SK-N-SH (cell line): ENCODE measurements around the gene TMC1. TPM values are rescaled to one million over a fixed set of nuclear protein-coding genes. Genes with fewer than 3 reads are reported as not detected.

Source experiments
- CTCF ChIA-PET: fragments of 300-600, 350-600 bp; formaldehyde crosslinking; extraction: SDS; loops from one replicate; lab custom pipeline; 2021; lab: Yijun Ruan, JAX
- POLR2A ChIA-PET: fragments of 350-600 bp; sonication (Branson Sonifier 250); formaldehyde crosslinking; extraction: SDS; loops from one replicate; lab custom pipeline; 2020; ENCODE audit warnings: antibody characterized with exemption, inconsistent platforms; lab: Yijun Ruan, JAX
- DNase-seq: peaks from one replicate; pipeline ENCODE4 v3.0.0; 2012
- H2AFZ ChIP-seq: fragments of 200-600 bp; sonication (generic); 2 replicates; pipeline ENCODE4 v1.8.1; 2016; ENCODE audit warnings: antibody characterized with exemption, mild to moderate bottlenecking, low read depth
- H3F3A ChIP-seq: fragments of 200-600 bp; sonication (generic); replicated peaks from 2 replicates; pipeline ENCODE3; 2016; ENCODE audit warnings: antibody characterized with exemption, mild to moderate bottlenecking; ENCODE audit not compliant: insufficient read depth
- H3K27ac ChIP-seq, 2 experiments: fragments of 200-500 bp in 1 of 2; fragments of 200-600 bp in 1 of 2; sonication (Bioruptor generic) in 1 of 2; sonication (generic), shearing (Covaris generic) in 1 of 2; 2 replicates each; pipeline versions ENCODE4 v1.5.1 to v1.6.1; 2014 to 2016; ENCODE audit warnings: low read depth in 2 of 2, inconsistent platforms in 1 of 2, low read length in 1 of 2, mild to moderate bottlenecking in 1 of 2, mixed read lengths in 1 of 2
- H3K27me3 ChIP-seq: fragments of 200-600 bp; sonication (generic), shearing (Covaris generic); 2 replicates; pipeline ENCODE4 v1.6.1; 2016; ENCODE audit warnings: mixed run types; ENCODE audit not compliant: insufficient read depth
- H3K36me3 ChIP-seq, 2 experiments: fragments of 200-500 bp in 1 of 2; fragments of 200-600 bp in 1 of 2; sonication (Bioruptor generic) in 1 of 2; sonication (generic) in 1 of 2; replicated peaks in 1 of 2; 2 replicates each; pipeline versions ENCODE3 to v1.5.1; 2014 to 2016; ENCODE audit warnings: low read length in 1 of 2, mild to moderate bottlenecking in 1 of 2; ENCODE audit not compliant: insufficient read depth in 2 of 2, control insufficient read depth in 1 of 2
- H3K4me1 ChIP-seq, 2 experiments: fragments of 200-500 bp in 1 of 2; fragments of 200-600 bp in 1 of 2; sonication (Bioruptor generic) in 1 of 2; sonication (generic), shearing (Covaris generic) in 1 of 2; 2 replicates each; pipeline versions ENCODE4 v1.5.1 to v1.6.1; 2014 to 2016; ENCODE audit warnings: low read depth in 1 of 2, low read length in 1 of 2, mixed run types in 1 of 2; ENCODE audit not compliant: insufficient read depth in 2 of 2, control insufficient read depth in 1 of 2
- H3K4me2 ChIP-seq: fragments of 200-600 bp; sonication (generic), shearing (Covaris generic); 2 replicates; pipeline ENCODE4 v1.6.1; 2017; ENCODE audit warnings: mixed run types
- H3K4me3 ChIP-seq, 2 experiments: fragments of 200-500 bp in 1 of 2; fragments of 200-600 bp in 1 of 2; sonication (Bioruptor generic) in 1 of 2; sonication (generic), shearing (Covaris generic) in 1 of 2; 2 replicates each; pipeline versions ENCODE4 v1.5.1 to v1.8.1; 2014 to 2016; ENCODE audit warnings: low read depth in 2 of 2, inconsistent platforms in 1 of 2, low read length in 1 of 2, mild to moderate bottlenecking in 1 of 2, mixed read lengths in 1 of 2, moderate library complexity in 1 of 2
- H3K79me2 ChIP-seq: fragments of 200-600 bp; sonication (generic); 2 replicates; pipeline ENCODE4 v1.8.1; 2017; ENCODE audit warnings: mild to moderate bottlenecking; ENCODE audit not compliant: insufficient read depth
- H3K9ac ChIP-seq: fragments of 200-600 bp; sonication (generic); 2 replicates; pipeline ENCODE4 v1.6.1; 2017; ENCODE audit warnings: mixed run types
- H3K9me2 ChIP-seq: fragments of 200-600 bp; sonication (generic); 2 replicates; pipeline ENCODE4 v1.6.1; 2017; ENCODE audit warnings: mixed run types
- H3K9me3 ChIP-seq: fragments of 200-600 bp; sonication (generic); 2 replicates; pipeline ENCODE4 v1.6.1; 2017; ENCODE audit warnings: mixed run types, mild to moderate bottlenecking, moderate library complexity
- H4K20me1 ChIP-seq: fragments of 200-600 bp; sonication (generic); 2 replicates; pipeline ENCODE4 v1.6.1; 2017; ENCODE audit warnings: mild to moderate bottlenecking, mixed run types; ENCODE audit not compliant: insufficient read depth
- CTCF ChIP-seq: fragments of 200-600 bp; sonication (generic); IDR thresholded peaks from 2 replicates; pipeline ENCODE4 v1.6.1; 2017; ENCODE audit warnings: antibody characterized with exemption, mild to moderate bottlenecking, moderate library complexity
- EP300 ChIP-seq, 2 experiments: IDR thresholded peaks; 2 replicates each; pipeline versions ENCODE4 v1.4.0 to v1.6.1; 2012; ENCODE audit warnings: borderline replicate concordance in 1 of 2, low read depth in 1 of 2, low read length in 1 of 2
- FOSL2 ChIP-seq: IDR thresholded peaks from 2 replicates; pipeline ENCODE4 v1.4.0; 2012; ENCODE audit warnings: low read depth, mild to moderate bottlenecking, moderate library complexity, borderline replicate concordance
- FOXM1 ChIP-seq: IDR thresholded peaks from 2 replicates; pipeline ENCODE4 v1.4.0; 2012; ENCODE audit warnings: low read depth, mild to moderate bottlenecking
- GABPA ChIP-seq: IDR thresholded peaks from 2 replicates; pipeline ENCODE4 v1.4.0; 2012; ENCODE audit warnings: low read depth, mild to moderate bottlenecking
- GATA2 ChIP-seq: sonication (generic); formaldehyde crosslinking; IDR thresholded peaks from 2 replicates; pipeline ENCODE4 v1.5.0; 2020; ENCODE audit warnings: mild to moderate bottlenecking, missing genetic modification reagents
- IRF3 ChIP-seq: fragments of 150-350 bp; IDR thresholded peaks from 2 replicates; pipeline ENCODE4 v1.6.1; 2016; ENCODE audit warnings: mild to moderate bottlenecking, low read depth, low read length
- MXI1 ChIP-seq: IDR thresholded peaks from 2 replicates; pipeline ENCODE4 v1.6.1; 2012; ENCODE audit warnings: mild to moderate bottlenecking, low read depth, low read length, improper control_type of control experiment
- NRF1 ChIP-seq: IDR thresholded peaks from 2 replicates; pipeline ENCODE4 v1.6.1; 2012; ENCODE audit warnings: low read depth, mild to moderate bottlenecking, low read length
- PBX3 ChIP-seq: IDR thresholded peaks from 2 replicates; pipeline ENCODE4; 2012
- RAD21 ChIP-seq: IDR thresholded peaks from 2 replicates; pipeline ENCODE4 v1.6.1; 2012; ENCODE audit warnings: mild to moderate bottlenecking, low read length
- RFX5 ChIP-seq: IDR thresholded peaks from 2 replicates; pipeline ENCODE4 v1.6.1; 2012; ENCODE audit warnings: mild to moderate bottlenecking, improper control_type of control experiment, low read length
- RXRA ChIP-seq: IDR thresholded peaks from 2 replicates; pipeline ENCODE4 v1.4.0; 2012; ENCODE audit warnings: low read depth, mild to moderate bottlenecking, borderline replicate concordance
- SIN3A ChIP-seq: IDR thresholded peaks from 2 replicates; pipeline ENCODE4 v1.6.1; 2012; ENCODE audit warnings: low read depth, mild to moderate bottlenecking, low read length, moderate library complexity, borderline replicate concordance
- SMC3 ChIP-seq: IDR thresholded peaks from 2 replicates; pipeline ENCODE4 v1.6.1; 2012; ENCODE audit warnings: low read depth, low read length, improper control_type of control experiment
- TAF1 ChIP-seq: IDR thresholded peaks from 2 replicates; pipeline ENCODE4 v1.6.1; 2012; ENCODE audit warnings: low read depth, mild to moderate bottlenecking, low read length, moderate library complexity, borderline replicate concordance
- USF1 ChIP-seq: IDR thresholded peaks from 2 replicates; pipeline ENCODE4 v1.4.0; 2012; ENCODE audit warnings: low read depth, borderline replicate concordance
- ZBTB33 ChIP-seq: IDR thresholded peaks from 2 replicates; pipeline ENCODE4 v1.4.0; 2012; ENCODE audit warnings: low read depth, borderline replicate concordance
- WGBS: methylation state at CpG from one replicate; pipeline ENCODE4 v1.1.6; 2017; ENCODE audit warnings: low lambda C conversion rate; 5-methylcytosine and 5-hydroxymethylcytosine counted together
- polyA plus RNA-seq, 3 experiments: library from polyadenylated mRNA; depleted of rRNA; stranded (reverse); fragments of >200 nt; gene quantifications; 2 replicates each; pipeline ENCODE4 v1.2.3, GENCODE V29; 2012
- TF ChIP-seq, protein P1 (sequence below): fragments of 150-350 bp; IDR thresholded peaks from 2 replicates; pipeline ENCODE4 v1.6.1; 2017; ENCODE audit warnings: antibody characterized with exemption, low read length, low read depth, borderline replicate concordance
- TF ChIP-seq, protein P2 (sequence below): IDR thresholded peaks from 2 replicates; pipeline ENCODE4 v1.4.0; 2012; ENCODE audit warnings: low read depth

TMC1 gene
- polyA plus RNA-seq, 1 of the 3 experiments (the other 2 are of a cell fraction): not detected

DNA sequence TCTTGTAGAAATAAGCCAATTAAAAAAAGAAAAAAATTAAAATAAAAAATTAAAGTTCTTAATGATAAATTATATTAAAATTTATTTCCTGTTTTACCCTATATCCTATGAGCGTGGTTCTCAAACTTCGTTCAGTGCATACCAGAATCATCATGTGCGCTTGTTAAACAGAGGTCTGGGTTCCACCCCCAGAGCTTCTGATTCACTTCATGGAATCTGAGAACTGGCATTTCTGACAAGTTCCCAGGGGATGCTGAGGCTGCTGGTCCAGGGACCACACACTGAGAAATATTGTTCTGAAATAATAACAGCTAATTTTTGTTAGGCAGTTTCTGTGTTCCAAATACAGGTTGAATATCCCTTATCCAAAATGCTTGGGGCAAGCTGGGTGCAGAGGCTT is 79.3 kb downstream of the TMC1 start:
- CTCF ChIA-PET: interaction anchor here (1.4 to 2.6 kb wide), 3 partner anchors 9 to 320 kb away, joined by 3 to 9 read pairs (median 7); no protein-coding TSS in a partner anchor
- Histone ChIP-seq H3K4me2 (no peak overlapping the region), H3K4me1 (no peaks in the 10 kb centered on the region), H4K20me1 (no peaks in the 10 kb centered on the region), H3K9me2 (no peaks in the 10 kb centered on the region), H3K27me3 (peaks cover 16% of the 10 kb centered on the region; the same call in 1 of the 2 replicates), H3K36me3 (no peaks in the 10 kb centered on the region), H3K79me2 (no peaks in the 10 kb centered on the region), H2AFZ (no peak overlapping the region), H3K9ac (no peak overlapping the region), H3K4me3 (no peak overlapping the region), H3K9me3 (no peaks in the 10 kb centered on the region)
- WGBS: 86% methylated on average over 3 of the region's 3 CpGs
- no peak for DNase-seq
- no peak for TF ChIP-seq RFX5
- no peak for TF ChIP-seq GABPA
- no peak for TF ChIP-seq FOXM1
- TF ChIP-seq FOSL2: no peak
- no peak for TF ChIP-seq EP300 (IDR thresholded peaks at IDR 0.05; ENCODE audit: borderline replicate concordance in 1 of 2, low read depth in 1 of 2, low read length in 1 of 2)
- no peak for TF ChIP-seq MXI1
- no peak for TF ChIP-seq RXRA
- TF ChIP-seq SMC3: no peak
- TF ChIP-seq, protein P1, sequence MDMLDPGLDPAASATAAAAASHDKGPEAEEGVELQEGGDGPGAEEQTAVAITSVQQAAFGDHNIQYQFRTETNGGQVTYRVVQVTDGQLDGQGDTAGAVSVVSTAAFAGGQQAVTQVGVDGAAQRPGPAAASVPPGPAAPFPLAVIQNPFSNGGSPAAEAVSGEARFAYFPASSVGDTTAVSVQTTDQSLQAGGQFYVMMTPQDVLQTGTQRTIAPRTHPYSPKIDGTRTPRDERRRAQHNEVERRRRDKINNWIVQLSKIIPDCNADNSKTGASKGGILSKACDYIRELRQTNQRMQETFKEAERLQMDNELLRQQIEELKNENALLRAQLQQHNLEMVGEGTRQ: no peak
- no peak for TF ChIP-seq SIN3A
- no peak for TF ChIP-seq PBX3
- TF ChIP-seq NRF1: no peak
- TF ChIP-seq TAF1: no peak
- no peak for TF ChIP-seq USF1
- TF ChIP-seq IRF3: no peak
- TF ChIP-seq CTCF: no peak
- TF ChIP-seq GATA2 (CRISPR knock-in tag): no peak
- no peak for TF ChIP-seq RAD21
- TF ChIP-seq, protein P2, sequence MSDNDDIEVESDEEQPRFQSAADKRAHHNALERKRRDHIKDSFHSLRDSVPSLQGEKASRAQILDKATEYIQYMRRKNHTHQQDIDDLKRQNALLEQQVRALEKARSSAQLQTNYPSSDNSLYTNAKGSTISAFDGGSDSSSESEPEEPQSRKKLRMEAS: no peak
- TF ChIP-seq ZBTB33: no peak
- TF ChIP-seq, all 33 proteins: peak for 0
- H3K27ac ChIP-seq: no peak overlapping the region
- POLR2A ChIA-PET: no interaction called here
- H3F3A ChIP-seq: no peaks in the 10 kb centered on the region
